KG1 (cell line): ENCODE results near the gene DHX57.
"Not testable (repeated sequence)": the region's sequence is repeated elsewhere in the genome, so short reads cannot be mapped to it uniquely, and the experiment has no call there.

Experiments
- DNase-seq: peaks from one replicate; lab custom pipeline; 2025; lab: John Stamatoyannopoulos, UW

Gene DHX57

DNA sequence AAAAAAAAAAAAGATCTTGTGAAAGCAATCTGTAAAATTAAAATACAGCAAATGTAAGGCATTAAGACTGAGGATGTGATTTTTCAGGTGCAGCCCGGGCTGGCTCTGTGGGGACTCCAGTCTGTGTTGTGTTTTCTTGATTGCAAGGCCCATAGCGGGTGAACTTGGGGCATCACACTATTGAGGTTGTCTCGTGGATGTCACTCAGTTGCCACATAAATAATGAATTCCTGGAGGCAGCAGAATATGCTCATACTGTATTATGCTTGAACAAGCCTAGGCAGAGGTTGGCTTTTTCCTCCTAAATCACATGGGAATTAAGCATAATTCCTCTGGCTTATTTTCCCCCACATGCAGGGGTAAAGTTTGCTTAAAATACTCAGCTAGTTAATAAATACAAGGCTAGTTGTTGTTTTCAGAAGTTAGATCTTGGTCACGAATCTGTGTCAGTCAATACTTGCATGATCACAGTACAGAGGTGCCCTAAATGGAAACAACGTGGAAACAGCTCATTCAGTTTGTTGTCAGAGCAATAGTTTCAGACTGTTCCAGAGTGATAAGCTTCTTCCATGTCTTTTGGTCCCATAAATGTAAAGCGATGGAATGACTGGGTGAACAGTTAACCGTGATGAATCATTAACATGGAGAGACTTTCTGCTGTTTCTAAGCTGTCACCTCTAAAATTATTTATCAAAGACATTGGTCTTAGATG, 81.3 kb downstream of the DHX57 start:
- no peak for DNase-seq

DNA sequence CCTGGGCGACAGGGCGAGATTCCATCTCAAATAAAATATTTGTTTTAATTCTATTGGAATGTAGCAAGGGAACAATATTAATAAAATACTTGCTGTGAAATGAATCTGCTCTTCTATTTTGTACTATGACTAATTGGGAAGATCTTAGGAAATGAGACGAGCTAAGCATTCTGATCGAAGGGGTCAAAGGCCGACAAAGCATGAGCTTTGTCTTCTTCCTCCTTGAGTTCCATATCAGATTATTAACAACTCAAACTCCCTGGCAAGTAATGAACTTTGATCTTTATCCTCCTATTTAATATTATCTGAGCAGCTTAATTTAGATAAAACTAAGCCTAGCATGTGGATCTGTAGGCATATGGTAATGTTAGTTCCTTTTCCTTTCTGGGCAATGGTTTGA, 82.2 kb downstream of the DHX57 start:
- DNase-seq = no peak

DNA sequence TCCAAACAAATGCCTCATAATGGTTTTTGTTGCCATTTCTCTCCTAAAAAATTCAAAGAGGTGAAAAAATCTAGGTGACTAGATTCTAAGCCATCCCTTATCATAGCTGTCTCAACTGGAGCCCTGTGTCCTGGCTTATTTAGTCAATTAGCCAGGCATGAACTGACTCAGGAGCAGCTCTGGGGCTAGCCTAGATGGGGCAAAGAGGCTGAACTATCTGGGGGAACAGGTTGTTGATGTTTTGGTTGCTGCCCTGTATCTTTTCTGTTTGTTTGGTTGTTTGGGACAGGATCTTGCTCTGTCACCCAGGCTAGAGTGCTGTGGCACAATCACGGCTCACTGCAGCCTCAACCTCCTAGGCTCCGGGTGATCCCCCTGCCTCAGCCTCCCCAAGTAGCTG, 83.0 kb downstream of the DHX57 start:
- no peak for DNase-seq

DNA sequence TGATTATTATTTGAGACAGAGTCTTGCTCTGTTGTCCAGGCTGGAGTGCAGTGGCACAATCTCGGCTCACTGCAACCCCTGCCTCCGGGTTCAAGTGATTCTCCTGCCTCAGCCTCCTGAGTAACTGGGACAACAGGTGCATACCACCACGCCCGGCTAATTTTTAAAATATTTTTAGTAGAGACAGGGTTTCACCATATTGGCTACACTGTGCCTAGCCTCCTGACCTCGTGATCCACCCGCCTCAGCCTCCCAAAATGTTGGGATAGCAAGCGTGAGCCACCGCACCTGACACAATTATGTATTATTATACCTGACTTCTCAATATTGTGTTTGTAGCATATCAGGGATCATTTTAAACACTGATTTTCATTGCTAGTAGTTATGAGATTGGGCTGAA, 83.4 kb downstream of the DHX57 start:
- not testable (repeated sequence) for DNase-seq

GRCh38 chr2:38791744-38792143, 84.0 kb downstream of the DHX57 start:
- no peak for DNase-seq

DNA sequence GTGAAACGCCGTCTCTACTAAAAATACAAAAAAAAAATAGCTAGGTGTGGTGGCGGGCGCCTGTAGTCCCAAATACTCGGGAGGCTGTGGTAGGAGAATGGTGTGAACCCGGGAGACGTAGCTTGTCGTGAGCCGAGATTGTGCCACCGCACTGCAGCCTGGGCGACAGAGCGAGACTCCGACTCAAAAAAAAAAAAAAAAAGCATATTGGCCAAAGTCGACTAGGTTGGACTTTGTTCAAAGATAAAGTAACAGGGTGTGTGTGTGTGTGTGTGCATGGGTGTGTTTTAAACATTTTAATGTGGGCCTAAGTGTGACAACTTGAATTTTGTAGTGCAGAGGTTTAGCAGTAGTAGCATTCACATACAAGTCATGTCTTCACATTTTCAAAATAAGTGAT, 86.0 kb downstream of the DHX57 start:
- DNase-seq = no peak

- no peak for DNase-seq
Measured at GRCh38 chr2:38788306-38788705, 87.4 kb downstream of the DHX57 start.

DNA sequence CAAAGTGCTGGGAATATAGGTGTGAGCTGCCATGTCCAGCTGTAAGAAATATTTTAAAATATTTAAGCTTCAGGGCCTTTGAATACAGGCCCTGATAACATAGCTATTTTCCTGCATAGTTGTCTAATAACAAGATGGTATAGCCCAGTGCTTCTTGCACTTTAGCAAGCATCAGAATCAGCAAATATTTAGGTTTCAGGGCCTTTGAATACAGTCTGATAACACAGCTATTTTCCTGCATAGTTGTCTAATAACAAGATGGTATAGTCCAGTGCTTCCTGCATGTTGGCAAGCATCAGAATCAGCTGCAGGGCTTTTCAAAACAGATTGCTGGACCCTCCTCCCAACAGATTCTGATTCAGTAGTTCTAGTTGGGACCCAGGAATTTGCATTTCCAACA, 92.1 kb downstream of the DHX57 start:
- DNase-seq = no peak

DNA sequence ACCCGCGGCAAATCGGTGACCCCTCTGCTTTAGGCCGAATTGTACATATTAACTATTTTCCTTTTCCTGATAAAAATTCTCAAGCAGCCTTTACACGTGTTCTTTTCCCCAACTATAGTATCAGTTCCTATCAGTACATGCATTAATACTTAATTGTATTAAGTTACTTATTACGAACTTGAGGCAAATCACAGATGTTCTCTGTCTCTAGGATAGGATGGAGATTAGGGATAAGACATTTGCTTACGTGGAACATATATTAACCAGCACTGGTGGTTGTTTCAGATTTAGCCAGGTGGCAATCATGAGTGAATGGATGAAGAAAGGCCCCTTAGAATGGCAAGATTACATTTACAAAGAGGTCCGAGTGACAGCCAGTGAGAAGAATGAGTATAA, 97.0 kb downstream of the DHX57 start:
- no peak for DNase-seq

GRCh38 chr2:38776531-38776930, 99.2 kb downstream of the DHX57 start:
- DNase-seq = no peak

- no peak for DNase-seq
Measured at GRCh38 chr2:38775921-38776225, 99.9 kb downstream of the DHX57 start.

DNA sequence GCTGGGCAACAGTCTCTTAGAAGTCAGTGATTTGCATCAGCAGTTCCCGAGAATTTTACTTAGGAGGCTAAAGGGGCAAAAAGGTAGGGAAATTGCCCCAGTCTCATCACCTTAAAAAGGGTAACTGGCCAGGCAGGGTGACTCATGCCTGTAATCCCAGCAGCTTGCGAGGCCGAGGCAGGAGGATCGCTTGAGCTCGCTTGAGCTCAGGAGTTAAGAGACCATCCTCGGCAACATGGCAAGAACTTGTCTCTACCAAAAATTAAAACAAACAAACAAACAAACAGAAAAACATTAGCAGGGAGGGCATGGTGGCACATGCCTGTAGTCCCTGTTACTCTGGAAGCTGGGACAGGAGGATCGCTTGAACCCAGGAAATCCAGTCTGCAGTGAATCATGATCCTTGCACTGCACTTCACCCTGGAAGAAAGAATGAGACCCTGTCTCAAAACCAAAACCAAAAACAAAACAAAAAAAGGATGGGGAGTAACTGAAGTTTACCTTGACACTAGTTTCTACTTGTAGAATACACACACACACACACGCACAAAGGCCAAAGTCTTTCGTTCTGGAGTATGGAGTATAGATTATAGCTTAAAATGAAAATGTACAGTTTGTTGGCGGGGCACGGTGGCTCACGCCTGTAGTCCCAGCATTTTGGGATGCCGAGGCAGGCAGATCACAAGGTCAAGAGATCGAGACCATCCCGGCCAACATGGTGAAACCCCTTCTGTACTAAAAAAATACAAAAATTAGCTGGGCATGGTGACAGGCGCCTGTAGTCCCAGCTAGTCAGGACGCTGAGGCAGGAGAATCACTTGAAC, 100.4 kb downstream of the DHX57 start:
- no peak for DNase-seq

GRCh38 chr2:38771632-38772031, 104.1 kb downstream of the DHX57 start:
- no peak for DNase-seq

DNA sequence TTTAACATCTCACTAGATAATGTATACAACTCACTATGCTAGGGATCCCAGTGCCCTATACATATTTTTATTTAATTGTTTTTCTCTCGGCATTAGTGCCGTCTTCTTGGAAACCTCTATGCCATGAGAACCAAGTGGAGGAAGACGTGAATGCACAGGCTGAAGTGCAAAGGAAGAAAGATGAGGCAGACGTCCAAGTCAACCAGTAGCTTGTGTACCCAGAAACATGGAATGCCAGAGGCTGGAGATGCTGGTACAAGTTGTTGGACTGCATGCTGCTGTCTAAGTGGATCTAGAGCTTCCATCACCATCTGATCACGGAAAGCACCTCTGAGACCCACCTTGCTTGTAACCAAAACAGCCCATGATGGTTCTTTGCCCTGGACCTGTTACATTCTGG, 110.2 kb downstream of the DHX57 start:
- no peak for DNase-seq

GRCh38 chr2:38765149-38765548, 110.6 kb downstream of the DHX57 start:
- no peak for DNase-seq

GRCh38 chr2:38763728-38764127, 112.0 kb downstream of the DHX57 start:
- DNase-seq = no peak

- no peak for DNase-seq
Measured at GRCh38 chr2:38763228-38763627, 112.5 kb downstream of the DHX57 start.

DNA sequence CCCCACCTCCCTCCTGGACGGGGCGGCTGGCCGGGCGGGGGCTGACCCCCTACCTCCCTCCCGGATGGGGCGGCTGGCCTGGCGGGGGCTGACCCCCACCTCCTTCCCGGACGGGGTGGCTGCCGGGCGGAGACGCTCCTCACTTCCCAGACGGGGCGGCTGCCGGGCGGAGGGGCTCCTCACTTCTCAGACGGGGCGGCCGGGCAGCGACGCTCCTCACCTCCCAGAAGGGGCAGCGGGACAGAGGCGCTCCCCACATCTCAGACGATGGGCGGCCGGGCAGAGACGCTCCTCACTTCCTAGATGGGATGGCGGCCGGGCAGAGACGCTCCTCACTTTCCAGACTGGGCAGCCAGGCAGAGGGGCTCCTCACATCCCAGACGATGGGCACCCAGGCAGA, 119.8 kb downstream of the DHX57 start:
- DNase-seq = not testable (repeated sequence)

DNA sequence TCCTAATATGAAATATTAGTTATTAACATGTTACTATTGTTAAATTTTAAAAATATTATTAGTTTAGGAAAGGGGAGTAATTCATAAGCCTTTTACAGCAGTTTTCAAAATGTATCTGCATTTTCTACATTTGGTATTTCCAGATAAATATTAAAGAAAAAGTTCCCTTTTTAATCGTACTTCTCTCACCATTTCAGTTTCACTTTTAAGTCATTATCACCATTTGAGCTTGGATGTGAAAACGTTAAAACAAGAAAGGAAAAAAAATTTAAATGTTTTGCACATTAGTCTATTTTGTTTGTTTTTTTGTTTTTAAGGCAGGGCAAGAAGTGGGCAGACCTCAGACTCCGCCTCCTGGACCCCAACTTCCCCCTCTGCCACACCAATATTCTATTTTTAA, 121.2 kb downstream of the DHX57 start:
- DNase-seq = no peak

GRCh38 chr2:38754049-38754448, 121.7 kb downstream of the DHX57 start:
- no peak for DNase-seq

DNA sequence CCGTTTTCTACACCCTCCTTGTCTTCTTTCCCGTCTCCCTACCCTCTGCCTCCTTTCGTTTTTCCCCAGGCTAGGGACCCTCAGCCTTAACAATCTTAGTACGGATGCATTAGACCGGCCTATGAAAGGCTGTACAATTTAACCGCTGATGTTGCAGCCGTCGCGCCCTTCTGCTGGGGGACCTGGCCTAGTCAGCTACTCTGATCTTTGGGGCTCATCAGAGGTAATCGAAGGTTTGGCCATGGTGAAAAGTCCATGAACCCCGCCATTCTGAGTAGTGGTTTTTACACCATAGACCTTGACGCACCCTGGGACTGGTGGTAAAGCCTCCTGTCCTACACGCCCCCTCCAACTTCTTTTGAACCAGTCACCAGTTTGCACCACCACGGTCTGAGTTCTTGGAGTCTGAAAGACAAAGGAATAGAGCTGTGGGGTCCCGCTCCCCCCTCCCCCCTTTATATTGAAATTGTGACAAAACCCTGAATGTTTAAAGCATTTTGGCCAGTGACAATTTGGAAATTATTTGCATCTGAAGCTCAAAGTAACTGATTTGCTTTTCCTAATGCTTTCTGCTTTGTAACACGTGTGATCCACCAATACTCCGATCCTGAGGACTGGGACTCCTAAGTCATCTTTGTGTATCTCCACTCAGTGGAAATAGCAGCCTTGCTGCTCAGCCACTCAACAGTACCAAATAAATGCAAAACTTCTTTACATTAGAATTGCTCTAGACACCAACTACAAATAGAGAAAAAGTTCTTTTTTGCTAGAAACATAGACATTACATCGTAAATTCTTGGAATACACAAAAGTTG, 123.9 kb downstream of the DHX57 start:
- DNase-seq = peak; percentile 85

DNA sequence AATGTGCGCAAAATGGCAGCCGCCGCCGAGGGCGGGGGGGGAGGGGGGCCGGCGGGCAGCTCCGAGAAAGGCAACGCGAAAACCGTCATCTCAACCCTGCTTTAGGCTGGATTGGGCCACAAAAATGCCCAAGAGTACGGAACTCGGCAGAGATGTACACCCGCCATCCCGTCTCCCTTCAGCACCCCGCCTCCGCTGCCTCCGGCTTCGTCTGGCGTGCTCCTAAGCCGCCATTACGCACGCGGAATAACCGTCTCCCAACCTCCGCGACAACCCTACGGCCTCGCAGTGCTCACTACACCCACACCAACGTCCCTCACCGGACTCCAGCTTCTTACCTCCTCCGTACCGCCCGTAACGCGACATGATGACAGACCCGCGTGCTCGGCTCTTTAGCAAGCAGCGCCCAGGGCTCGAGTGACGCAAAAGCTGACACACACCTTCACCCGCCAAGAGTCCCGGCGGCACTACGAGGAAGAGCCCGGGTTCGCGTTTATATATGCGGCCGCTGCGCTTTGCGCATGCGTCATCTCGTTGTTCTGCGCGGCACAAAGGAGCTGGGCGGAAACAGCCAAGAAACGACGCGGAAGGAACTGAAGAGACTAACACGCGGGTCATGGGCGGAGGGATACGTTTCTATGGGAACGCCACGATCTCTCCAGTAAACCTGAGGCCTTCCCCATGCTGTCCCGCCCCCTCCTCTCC, 124.7 kb downstream of the DHX57 start, which contains the start of gene SRSF7:
Gene SRSF7 (minus strand): TSS at position 471 of the 705 bp plus-strand sequence. CDS start 105 bp downstream, at position 366.
- DNase-seq = peak; percentile 96
